Middle frontal gyrus (tissue), 1 donor: Measurements from ENCODE around the gene MED22.
"Not testable (repeated sequence)": the region's sequence is repeated elsewhere in the genome, so short reads cannot be mapped to it uniquely, and the experiment has no call there.

ENCODE experiments used
- DNase-seq: peaks from one replicate; pipeline ENCODE4 v3.0.0-alpha.2; 2015; ENCODE audit warnings: low spot score; ENCODE audit errors: extremely low spot score

The MED22 gene

GRCh38 chr9:133347985-133348717, at the start of gene MED22, which contains the start of gene RPL7A:
TSS of gene MED22 (minus strand) at chr9:133348131. CDS start at chr9:133346662, 1,469 bp downstream.
TSS of gene RPL7A (plus strand) at chr9:133348218. CDS start at chr9:133348244, 26 bp downstream.
- peak; percentile 85 for DNase-seq

GRCh38 chr9:133397370-133397769, 49.4 kb upstream of the MED22 start:
- DNase-seq: no peak

- no peak for DNase-seq
Measured at GRCh38 chr9:133396952-133397351, 49.0 kb upstream of the MED22 start.

GRCh38 chr9:133394687-133395271, 46.8 kb upstream of the MED22 start:
- DNase-seq: no peak

GRCh38 chr9:133393399-133393798, 45.5 kb upstream of the MED22 start:
- no peak for DNase-seq

GRCh38 chr9:133392308-133392707, 44.4 kb upstream of the MED22 start:
- not testable (repeated sequence) for DNase-seq

- DNase-seq: not testable (repeated sequence)
Measured at GRCh38 chr9:133391449-133391848, 43.5 kb upstream of the MED22 start.

- DNase-seq: no peak
Measured at GRCh38 chr9:133390713-133391112, 42.8 kb upstream of the MED22 start.

- no peak for DNase-seq
Measured at GRCh38 chr9:133389562-133389961, 41.6 kb upstream of the MED22 start.

GRCh38 chr9:133389025-133389557, 41.2 kb upstream of the MED22 start:
- no peak for DNase-seq

- DNase-seq: no peak
Measured at GRCh38 chr9:133387680-133388079, 39.7 kb upstream of the MED22 start.

- no peak for DNase-seq
Measured at GRCh38 chr9:133386338-133386737, 38.4 kb upstream of the MED22 start.

GRCh38 chr9:133385452-133385851, 37.5 kb upstream of the MED22 start:
- no peak for DNase-seq

GRCh38 chr9:133384736-133385321, 36.9 kb upstream of the MED22 start:
- no peak for DNase-seq

- DNase-seq: no peak
Measured at GRCh38 chr9:133383438-133383837, 35.5 kb upstream of the MED22 start.

GRCh38 chr9:133382507-133383141, 34.7 kb upstream of the MED22 start:
- no peak for DNase-seq

GRCh38 chr9:133380734-133381133, 32.8 kb upstream of the MED22 start:
- no peak for DNase-seq

GRCh38 chr9:133379153-133380086, 31.5 kb upstream of the MED22 start:
- no peak for DNase-seq

GRCh38 chr9:133378408-133378962, 30.6 kb upstream of the MED22 start:
- DNase-seq: no peak

GRCh38 chr9:133377721-133378216, 29.8 kb upstream of the MED22 start:
- no peak for DNase-seq
